SH-SY5Y (cell line): ENCODE data around the gene NPW.

Experiments used
- GATA2 ChIP-seq: IDR thresholded peaks from 2 replicates; pipeline ENCODE4 v1.6.1; 2011; ENCODE audit warnings: mild to moderate bottlenecking, low read depth, low read length
- GATA3 ChIP-seq: IDR thresholded peaks from 2 replicates; pipeline ENCODE4 v1.6.1; 2011; ENCODE audit warnings: low read depth, mild to moderate bottlenecking, low read length, moderate library complexity

The NPW gene

GRCh38 chr16:2003231-2003826 lies 16.3 kb upstream of the NPW start:
- TF ChIP-seq GATA2, result no peak
- TF ChIP-seq GATA3, result no peak

GRCh38 chr16:2003827-2004641 lies 15.6 kb upstream of the NPW start:
- TF ChIP-seq GATA3, result no peak
- no peak for TF ChIP-seq GATA2

GRCh38 chr16:2004795-2005517 lies 14.6 kb upstream of the NPW start:
- TF ChIP-seq GATA3, result no peak
- TF ChIP-seq GATA2, result no peak

GRCh38 chr16:2005646-2006045 lies 13.9 kb upstream of the NPW start:
- no peak for TF ChIP-seq GATA3
- TF ChIP-seq GATA2, result no peak

GRCh38 chr16:2006317-2006716 lies 13.3 kb upstream of the NPW start:
- no peak for TF ChIP-seq GATA2
- TF ChIP-seq GATA3, result no peak

- no peak for TF ChIP-seq GATA3
- no peak for TF ChIP-seq GATA2
These were observed 12.3 kb upstream of the NPW start for GRCh38 chr16:2007081-2007836.

- TF ChIP-seq GATA2, result no peak
- no peak for TF ChIP-seq GATA3
These were observed 11.5 kb upstream of the NPW start for GRCh38 chr16:2008009-2008526.

GRCh38 chr16:2008631-2009163 lies 10.9 kb upstream of the NPW start:
- TF ChIP-seq GATA3, result no peak
- TF ChIP-seq GATA2, result no peak

GRCh38 chr16:2009164-2009711 lies 10.3 kb upstream of the NPW start:
- no peak for TF ChIP-seq GATA2
- TF ChIP-seq GATA3, result no peak

- TF ChIP-seq GATA2, result no peak
- TF ChIP-seq GATA3, result no peak
These were observed 9.6 kb upstream of the NPW start, which contains the start of gene ZNF598 for GRCh38 chr16:2009791-2010510. ZNF598 (minus strand) TSS chr16:2009821.

GRCh38 chr16:2013527-2013926 lies 6.1 kb upstream of the NPW start:
- TF ChIP-seq GATA2, result no peak

GRCh38 chr16:2015117-2015946 lies 4.3 kb upstream of the NPW start:
- TF ChIP-seq GATA3 (no peak), GATA2 (no peak)
